ENCODE measurements around the gene TAS2R40. TPM values are rescaled to one million over a fixed set of nuclear protein-coding genes. Genes with fewer than 3 reads are reported as not detected.
"Not testable (repeated sequence)": the region's sequence is repeated elsewhere in the genome, so short reads cannot be mapped to it uniquely, and the experiment has no call there.

The TAS2R40 gene
- total and polyA plus RNA-seq, 2 donors from 2014 or later = not detected

DNA sequence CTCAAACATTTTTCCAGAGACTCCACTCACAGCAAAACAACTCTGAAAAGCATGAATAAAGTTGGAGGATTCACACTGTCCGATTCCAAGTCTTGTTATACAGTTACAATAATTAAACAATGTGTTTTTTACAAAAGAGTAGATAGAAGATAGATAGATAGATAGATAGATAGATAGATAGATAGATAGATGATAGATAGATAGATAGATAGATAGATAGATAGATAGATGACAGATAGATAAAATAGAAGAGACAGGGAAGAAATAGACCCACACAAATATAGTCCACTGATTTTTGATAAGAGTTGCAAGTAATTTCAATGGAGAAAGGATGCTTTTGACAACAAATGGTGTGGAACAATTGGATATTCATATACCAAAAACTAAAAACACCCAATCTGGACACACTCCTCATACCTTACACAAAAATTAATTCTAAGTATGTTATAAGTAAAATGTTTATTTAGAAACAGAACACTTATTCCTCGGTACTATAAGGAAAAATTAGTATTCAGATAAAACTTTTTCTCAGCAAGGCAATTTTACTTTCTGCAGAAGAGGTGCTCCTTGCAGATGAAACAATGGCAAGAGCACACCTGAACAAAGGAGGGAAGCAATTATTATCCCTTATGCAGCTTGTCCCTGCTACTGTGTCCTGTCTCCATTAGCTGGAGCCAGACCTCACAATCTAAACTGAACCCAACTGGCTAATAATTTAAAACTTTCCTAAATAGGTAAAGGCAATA lies 44.3 kb upstream of the TAS2R40 start:
- no peak for TF ChIP-seq CTCF (IDR thresholded peaks at IDR 0.05; ENCODE audit: borderline replicate concordance, extremely low read depth, insufficient read depth)
- H3K4me1 ChIP-seq (ENCODE audit: control insufficient read depth in 2 of 3, insufficient read depth in 2 of 3, low read depth in 1 of 3, low read length in 3 of 3) = no peaks in the 10 kb centered on the region
- intact Hi-C loops (cut with DNase I) = no loop called here
- H3K27me3 ChIP-seq (ENCODE audit: control insufficient read depth, insufficient read depth, low read length) = no peaks in the 10 kb centered on the region
- no peak overlapping the region for H3K27ac ChIP-seq (ENCODE audit: low read depth in 2 of 2, low read length in 2 of 2)
- FAIRE-seq = no peak
- H3K4me3 ChIP-seq (ENCODE audit: low read length in 3 of 3) = no peak overlapping the region
- no peak overlapping the region for H3K9ac ChIP-seq (ENCODE audit: low read length in 3 of 3)
- H3K36me3 ChIP-seq (ENCODE audit: control insufficient read depth in 2 of 3, insufficient read depth in 3 of 3, low read length in 3 of 3) = no peaks in the 10 kb centered on the region
- peaks cover 0 to 6% (median 0%) of the 10 kb centered on the region in 3 donors for H3K9me3 ChIP-seq (ENCODE audit: control insufficient read depth in 2 of 3, insufficient read depth in 1 of 3, low read length in 3 of 3)
- no peak for DNase-seq

DNA sequence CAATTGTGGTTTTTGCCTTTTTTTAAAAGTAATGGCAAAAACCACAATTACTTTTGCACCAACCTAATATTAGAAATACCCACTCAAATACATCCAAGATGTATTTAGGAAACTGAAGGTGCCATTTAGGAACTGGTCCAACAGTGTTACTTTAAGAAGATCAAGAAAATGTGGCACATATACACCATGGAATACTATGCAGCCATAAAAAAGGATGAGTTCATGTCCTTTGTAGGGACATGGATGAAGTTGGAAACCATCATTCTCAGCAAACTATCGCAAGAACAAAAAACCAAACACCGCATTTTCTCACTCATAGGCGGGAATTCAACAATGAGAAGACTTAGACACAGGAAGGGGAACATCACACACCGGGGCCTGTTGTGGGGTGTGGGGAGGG lies 41.1 kb upstream of the TAS2R40 start:
- DNase-seq; H3K9ac ChIP-seq (ENCODE audit: low read length in 3 of 3); H3K9me3 ChIP-seq (ENCODE audit: control insufficient read depth in 2 of 3, insufficient read depth in 1 of 3, low read length in 3 of 3); intact Hi-C loops (cut with DNase I); H3K27me3 ChIP-seq (ENCODE audit: control insufficient read depth, insufficient read depth, low read length); H3K27ac ChIP-seq (ENCODE audit: low read depth in 2 of 2, low read length in 2 of 2); H3K36me3 ChIP-seq (ENCODE audit: control insufficient read depth in 2 of 3, insufficient read depth in 3 of 3, low read length in 3 of 3); H3K4me3 ChIP-seq (ENCODE audit: low read length in 3 of 3); FAIRE-seq; H3K4me1 ChIP-seq (ENCODE audit: control insufficient read depth in 2 of 3, insufficient read depth in 2 of 3, low read depth in 1 of 3, low read length in 3 of 3): not testable (repeated sequence)

DNA sequence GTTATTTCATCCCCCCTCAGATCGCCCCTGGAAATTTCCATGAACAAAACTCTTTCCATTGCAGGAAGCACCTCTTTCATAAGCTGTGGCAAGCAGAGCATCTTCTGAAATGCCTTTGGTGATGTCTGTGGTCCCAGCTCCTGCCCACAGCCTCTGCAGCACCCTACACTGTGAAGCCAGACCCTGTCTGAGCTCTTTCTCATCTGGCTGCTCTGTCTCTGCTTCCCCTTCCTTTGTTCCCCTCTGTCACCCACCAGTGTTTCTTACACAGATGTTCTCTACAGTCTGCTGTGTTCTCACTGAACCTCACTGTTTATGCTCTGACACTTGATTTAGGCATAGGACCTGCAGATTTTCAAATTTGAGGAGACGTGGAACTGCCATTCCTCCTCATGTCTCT lies 40.5 kb upstream of the TAS2R40 start:
- no peak for FAIRE-seq

DNA sequence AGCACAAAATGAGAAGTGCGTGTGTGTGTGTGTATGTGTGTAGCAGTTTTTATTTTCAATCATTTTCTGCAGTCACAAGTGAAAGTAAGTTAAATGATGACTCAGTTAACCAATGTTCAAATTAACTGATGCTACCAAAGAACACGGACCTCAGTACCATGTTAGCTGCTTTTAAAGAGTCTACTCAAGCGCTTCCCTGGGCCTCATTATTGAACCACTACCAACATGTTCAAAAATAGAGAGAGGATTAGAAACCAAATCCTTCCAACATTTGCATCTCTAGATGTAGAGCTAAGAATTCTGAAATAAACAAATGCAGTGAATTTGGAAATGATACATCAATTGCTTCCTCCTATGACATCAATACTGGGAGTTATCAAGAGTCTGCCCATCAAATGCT lies 38.8 kb upstream of the TAS2R40 start, which contains the start of gene TAS2R39:
TAS2R39 (plus strand) TSS at position 396 of the 400 bp plus-strand sequence; CDS start at position 396, 0 bp downstream.
- no peaks in the 10 kb centered on the region for H3K36me3 ChIP-seq (ENCODE audit: control insufficient read depth in 2 of 3, insufficient read depth in 3 of 3, low read length in 3 of 3)
- FAIRE-seq (no peak), DNase-seq (no peak)
- H3K27me3 ChIP-seq (ENCODE audit: control insufficient read depth, insufficient read depth, low read length) = no peaks in the 10 kb centered on the region
- H3K4me1 ChIP-seq (ENCODE audit: control insufficient read depth in 2 of 3, insufficient read depth in 2 of 3, low read depth in 1 of 3, low read length in 3 of 3) = no peaks in the 10 kb centered on the region
- TF ChIP-seq CTCF (IDR thresholded peaks at IDR 0.05; ENCODE audit: borderline replicate concordance, extremely low read depth, insufficient read depth) = no peak
- no peak within 1 kb of the TSS for H3K9ac ChIP-seq (ENCODE audit: low read length in 3 of 3)
- H3K27ac ChIP-seq (ENCODE audit: low read depth in 2 of 2, low read length in 2 of 2) = no peak within 1 kb of the TSS
- intact Hi-C loops (cut with DNase I) = no loop called here
- H3K9me3 ChIP-seq (ENCODE audit: control insufficient read depth in 2 of 3, insufficient read depth in 1 of 3, low read length in 3 of 3) = peaks cover 0 to 4% (median 0%) of the 10 kb centered on the region in 3 donors
- no peak within 1 kb of the TSS for H3K4me3 ChIP-seq (ENCODE audit: low read length in 3 of 3)

More for the DNA sequence above, 40.5 kb upstream of the TAS2R40 start:
- no peak overlapping the region for H3K9ac ChIP-seq (ENCODE audit: low read length in 3 of 3)
- no peak overlapping the region for H3K27ac ChIP-seq (ENCODE audit: low read depth in 2 of 2, low read length in 2 of 2)
- H3K4me1 ChIP-seq (ENCODE audit: control insufficient read depth in 2 of 3, insufficient read depth in 2 of 3, low read depth in 1 of 3, low read length in 3 of 3) = no peaks in the 10 kb centered on the region
- no peak for TF ChIP-seq CTCF (IDR thresholded peaks at IDR 0.05; ENCODE audit: borderline replicate concordance, extremely low read depth, insufficient read depth)
- peaks cover 0 to 6% (median 0%) of the 10 kb centered on the region in 3 donors for H3K9me3 ChIP-seq (ENCODE audit: control insufficient read depth in 2 of 3, insufficient read depth in 1 of 3, low read length in 3 of 3)
- H3K4me3 ChIP-seq (ENCODE audit: low read length in 3 of 3) = no peak overlapping the region
- DNase-seq = no peak
- H3K27me3 ChIP-seq (ENCODE audit: control insufficient read depth, insufficient read depth, low read length) = no peaks in the 10 kb centered on the region
- intact Hi-C loops (cut with DNase I) = no loop called here
- H3K36me3 ChIP-seq (ENCODE audit: control insufficient read depth in 2 of 3, insufficient read depth in 3 of 3, low read length in 3 of 3) = no peaks in the 10 kb centered on the region
